GM21360 (cell line): ENCODE measurements around the gene CREBRF.
"Not testable (repeated sequence)": the region's sequence is repeated elsewhere in the genome, so short reads cannot be mapped to it uniquely, and the experiment has no call there.

Experiments
- ATAC-seq: cut with Tn5 transposase; IDR thresholded peaks from one replicate; pipeline ENCODE4 v1.9.1; 2021; ENCODE audit warnings: mild to moderate bottlenecking, moderate library complexity; ENCODE audit not compliant: unreplicated experiment

CREBRF gene

DNA sequence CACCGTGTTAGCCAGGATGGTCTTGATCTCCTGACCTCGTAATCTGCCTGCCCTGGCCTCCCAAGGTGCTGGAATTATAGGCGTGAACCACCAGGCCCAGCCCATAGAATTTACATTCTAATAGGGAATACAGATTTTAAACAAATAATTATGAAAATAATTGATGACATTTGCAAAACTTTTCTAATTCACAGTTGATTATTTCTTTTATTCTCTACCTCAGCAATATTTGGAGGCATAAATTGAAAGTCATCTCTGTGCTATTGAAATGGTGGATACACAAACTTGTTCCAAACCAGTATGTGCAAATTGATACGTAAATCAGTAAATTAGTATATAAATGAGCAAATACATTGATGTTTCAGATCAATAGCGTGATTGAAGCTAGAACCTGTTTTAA is 96.4 kb downstream of the CREBRF start:
- ATAC-seq: no peak

DNA sequence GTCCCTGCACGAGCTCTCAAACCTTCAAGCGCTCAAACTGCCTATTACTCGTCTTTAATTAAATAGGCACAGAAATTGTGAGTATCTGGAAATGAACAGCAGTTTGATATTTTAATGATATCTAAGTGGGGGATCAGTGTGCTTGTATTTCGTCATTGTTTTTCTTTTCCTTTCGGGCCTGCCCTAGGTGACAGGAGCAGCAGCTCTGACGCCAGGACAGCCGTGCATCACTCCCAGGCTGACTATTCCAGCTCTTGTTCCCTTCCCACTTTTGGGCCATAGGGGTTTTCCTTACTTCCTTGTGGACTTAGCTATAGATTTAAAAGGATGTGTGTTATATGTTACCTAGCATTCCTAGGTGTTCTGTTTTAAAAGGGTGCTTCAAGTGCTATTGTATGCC is 97.7 kb downstream of the CREBRF start:
- ATAC-seq: no peak

DNA sequence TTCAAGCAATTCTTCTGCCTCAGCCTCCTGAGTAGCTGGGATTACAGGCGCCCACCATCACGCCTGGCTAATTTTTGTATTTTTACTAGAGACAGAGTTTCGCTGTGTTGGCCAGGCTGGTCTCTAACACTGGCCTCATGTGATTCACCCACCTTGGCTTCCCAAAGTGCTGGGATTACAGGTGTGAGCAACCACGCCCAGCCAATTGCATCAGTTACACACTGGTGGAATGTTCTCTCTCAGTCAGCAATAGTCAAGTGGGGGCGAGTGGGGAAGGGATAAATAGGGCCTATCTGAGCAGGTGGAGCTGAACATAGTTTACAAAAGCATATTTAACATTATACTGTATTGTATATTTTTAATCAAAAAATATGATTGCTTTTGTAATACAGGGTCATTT is 98.5 kb downstream of the CREBRF start:
- ATAC-seq: not testable (repeated sequence)

DNA sequence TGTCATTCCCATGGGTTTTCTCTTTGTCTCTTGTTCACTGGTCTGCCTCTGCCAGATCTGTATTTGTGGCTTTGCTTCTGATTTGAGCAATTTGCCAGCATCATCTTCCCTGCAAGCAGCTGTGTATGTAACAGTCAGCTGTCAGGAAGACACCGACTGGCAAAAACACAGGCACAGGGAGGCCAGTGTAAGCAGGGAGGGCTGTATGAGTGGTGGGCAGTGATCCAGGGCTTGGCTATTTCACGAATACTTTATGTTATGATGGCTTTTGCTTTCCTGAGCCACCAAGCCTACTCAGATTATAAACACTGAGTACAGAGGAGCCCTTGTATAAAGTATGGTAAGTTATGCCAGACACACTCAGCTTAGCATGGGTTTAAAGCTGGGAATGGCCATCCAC is 99.8 kb downstream of the CREBRF start:
- no peak for ATAC-seq

DNA sequence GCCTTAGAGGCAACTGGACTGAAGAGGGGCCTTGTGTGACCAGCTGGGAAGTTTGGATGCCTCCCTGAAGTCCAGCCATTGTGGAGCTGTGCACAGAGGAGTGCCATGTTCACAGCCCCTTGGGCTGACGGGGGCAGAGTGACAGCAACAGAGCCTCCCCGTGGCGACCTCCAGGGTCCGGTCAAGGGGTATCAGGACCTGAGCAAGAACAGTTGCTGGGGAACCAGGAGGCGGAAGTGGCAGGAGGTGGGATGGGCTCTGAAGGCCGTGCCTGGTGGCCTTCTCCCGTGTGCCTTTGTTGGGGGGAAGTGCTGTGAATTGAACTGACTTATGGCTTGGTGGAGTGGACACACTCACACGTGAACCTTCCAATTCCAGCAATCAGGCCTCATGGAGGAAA is 102.2 kb downstream of the CREBRF start:
- no peak for ATAC-seq

DNA sequence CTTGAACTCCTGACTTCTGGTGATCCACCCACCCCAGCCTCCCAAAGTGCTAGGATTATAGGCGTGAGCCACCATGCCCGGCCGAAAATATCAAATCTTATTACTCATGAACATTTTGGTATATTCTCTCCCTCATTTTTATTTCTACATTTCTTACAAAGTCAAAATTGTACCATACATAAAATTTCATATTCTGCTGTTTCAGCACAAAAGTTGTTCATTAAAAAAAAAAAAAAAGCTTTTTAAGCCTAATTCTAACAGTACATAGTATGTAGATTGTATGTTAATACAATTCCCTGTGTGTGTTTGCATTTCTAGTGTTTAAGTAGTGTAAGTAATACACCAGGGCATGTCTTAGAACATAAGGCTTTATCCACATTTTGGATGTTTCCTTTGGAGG is 103.1 kb downstream of the CREBRF start:
- ATAC-seq: no peak

DNA sequence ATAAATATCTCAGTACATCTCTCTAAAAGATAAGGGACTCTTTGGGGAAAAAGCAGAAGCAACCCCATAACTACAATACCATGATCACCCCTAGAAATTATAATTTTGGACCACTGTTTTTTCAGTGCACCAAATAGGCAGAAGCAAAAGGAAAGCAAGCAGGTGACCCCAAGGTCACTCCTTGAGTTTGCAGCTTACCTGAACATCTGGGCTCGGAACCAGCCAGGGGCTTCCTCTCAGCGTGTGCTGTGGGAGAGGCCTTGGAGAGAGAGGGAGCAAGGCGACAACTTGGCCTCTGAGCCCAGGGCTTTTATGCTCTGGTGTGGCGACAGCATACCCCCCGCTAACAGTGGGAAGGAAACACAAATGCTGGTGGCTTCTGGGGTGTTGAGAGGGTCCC is 105.0 kb downstream of the CREBRF start:
- ATAC-seq: no peak

DNA sequence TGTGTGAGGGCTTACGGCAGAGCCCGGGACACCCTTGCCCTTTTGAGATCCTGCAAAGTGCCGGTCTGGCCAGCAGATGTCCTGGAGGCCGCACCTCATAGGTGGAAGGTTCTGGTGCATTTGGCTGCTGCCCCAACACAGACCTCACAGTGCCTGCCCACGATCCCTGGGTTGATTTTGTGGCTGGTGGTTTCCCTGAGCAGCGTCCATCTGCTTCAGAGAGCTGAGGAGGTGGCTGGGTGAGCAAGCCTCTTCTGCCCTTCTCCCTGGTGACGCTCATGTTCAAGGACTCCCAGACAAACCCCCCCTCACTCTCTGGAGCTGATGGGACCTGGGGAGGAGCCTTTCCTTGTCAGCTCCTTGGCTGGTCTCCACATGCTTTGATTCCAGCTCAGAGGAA is 107.1 kb downstream of the CREBRF start:
- ATAC-seq: no peak

DNA sequence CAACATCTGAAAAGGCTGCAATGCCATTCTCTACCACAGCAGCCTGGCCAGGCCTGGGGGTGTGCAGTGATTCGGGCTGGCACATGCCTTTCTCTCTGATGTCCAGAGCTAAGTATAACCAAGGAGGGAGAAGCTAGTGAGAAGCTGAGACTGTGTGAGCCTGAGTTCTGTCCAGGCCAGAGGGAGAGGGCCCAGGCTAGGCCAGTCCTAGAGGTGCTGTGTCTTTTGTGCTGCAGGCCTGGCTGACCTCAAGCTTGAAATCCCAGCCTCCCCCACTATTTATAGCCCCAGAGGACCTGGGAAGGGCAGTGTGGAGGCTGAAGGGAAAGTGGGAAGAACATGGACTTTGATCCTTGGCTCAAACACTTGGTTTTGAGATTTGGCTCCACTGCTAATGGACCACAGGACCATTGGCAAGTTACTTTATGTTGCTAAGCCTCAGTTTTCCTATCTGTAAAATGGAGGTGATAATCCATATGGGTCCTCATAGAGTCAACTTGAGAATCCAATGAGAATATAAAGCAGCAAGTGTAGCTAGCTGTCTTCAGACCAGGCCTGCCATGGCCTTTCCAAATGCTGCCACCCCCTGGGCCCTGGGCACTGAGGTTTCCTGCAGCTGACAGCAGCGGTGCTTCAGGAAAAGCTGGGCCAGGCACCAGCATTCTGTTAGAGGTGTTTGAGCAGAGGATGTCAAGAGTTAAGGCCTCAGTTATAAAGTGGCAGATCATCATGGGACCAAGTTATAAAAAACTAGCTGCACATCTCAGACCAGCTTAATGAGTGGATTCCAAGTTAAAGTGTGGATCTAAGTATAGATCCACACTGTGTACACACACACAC is 109.2 kb downstream of the CREBRF start:
- ATAC-seq: no peak

DNA sequence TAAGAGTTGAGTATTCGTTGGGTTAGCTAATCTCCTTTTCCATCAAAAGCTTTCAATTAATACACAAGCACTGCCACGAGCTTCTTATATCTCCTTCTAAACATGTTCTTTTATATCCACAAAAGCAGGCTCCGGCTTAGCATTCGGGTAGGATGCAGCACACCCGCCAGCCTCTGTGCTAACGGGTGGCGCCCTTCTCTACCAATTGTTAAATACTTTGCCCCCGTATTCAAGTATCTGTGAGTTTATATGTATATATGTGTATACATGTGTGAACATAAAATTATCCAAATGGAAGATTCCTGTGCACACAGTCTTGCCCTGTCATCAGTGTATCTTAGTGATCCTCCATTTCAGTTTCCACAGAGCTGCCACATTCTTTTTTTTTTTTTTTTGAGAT is 116.0 kb downstream of the CREBRF start:
- ATAC-seq: no peak

DNA sequence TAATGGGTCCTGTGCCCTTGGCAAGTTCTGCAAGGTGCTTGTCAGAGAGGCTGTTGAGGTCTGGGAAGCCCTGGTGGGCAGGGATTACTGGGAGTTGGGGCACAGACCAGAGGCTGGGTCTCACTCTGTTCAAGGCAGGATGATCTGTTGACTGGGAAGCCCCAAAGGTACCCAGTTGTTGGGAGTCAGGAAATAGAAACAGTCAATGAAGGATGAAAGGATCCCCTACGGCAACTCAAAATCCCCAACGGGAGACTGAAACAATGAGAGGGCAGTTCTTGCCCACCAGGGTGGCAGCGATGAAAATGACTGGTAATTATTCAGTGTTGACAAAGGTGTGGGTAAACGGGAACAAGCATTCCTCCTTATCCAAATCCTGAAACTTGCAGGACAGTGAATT is 119.4 kb downstream of the CREBRF start:
- no peak for ATAC-seq

DNA sequence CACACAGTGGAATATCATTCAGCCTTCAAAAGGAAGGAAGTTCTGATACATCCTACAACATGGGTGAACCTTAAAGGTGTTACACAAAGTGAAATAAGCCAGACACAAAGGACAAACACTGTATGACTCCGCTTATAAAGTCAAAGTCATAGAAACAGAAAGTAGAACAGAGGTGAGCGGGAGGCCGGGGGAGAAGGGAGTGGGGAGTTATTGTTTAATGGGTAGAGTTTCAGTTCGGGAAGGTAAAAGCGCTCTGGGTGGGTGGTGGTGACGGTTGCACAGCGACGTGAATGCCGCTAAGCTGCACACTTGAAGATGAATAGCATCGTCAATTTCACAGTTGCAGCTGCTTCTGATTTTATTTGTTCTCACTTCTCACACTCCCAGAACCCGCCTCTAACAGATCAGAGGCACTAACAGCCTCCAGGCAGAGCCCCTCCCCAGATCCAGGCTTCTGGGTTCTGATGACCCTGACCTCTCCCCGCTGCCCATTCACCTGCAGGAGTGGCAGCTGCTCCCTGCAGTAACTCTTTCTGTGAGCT is 122.3 kb downstream of the CREBRF start:
- ATAC-seq: no peak

DNA sequence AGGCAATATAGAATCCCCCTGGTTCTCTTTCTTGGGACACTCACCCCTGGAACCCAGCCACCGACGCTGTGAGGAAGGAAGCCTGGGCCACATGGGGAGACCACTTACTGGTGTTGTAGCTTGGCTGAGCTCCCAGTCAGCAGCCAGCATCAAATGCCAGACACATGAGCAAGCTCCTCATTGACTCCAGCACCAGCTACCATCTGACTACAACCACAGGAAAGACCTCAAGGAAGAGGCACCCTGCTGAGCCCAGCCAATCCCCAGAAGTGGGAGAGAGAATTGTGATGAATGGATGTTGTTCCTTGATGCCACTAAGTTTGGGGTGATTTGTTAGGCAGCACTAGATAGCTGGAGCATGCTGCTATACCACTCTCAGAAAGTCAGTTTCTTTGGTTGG is 124.2 kb downstream of the CREBRF start:
- ATAC-seq: no peak

DNA sequence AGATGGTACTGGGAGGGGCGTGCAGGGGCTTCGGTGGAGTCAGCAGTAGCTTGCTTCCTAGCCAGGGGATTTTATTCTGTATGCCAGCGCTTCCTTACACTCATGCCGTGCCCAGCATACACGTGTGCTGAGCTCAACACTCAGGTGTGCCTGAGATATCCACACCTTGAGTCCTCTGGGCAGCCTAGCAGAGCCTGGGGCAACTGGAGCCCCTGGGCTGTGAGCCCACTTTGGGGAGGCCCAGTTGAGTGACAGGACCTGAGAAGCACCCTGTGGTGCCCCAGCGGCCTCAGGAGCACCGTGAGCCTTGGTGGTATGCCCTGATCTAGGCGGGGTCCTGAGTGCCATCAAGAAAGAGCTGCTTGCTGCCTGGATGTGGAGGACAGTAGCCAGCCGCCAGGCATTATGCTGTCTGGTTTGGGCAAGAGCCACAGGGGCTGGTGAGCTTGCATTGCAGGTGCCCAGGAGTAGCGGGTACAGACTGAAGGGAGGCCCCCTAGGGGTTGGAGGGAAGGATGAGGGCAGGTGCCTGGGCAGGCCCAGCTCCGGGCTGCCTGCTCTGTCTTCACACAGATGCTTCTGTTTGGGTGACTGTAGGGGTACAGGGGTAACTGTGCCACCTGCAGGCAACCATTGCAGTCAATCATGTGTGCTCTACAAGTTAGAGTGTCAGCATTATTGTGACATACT is 131.0 kb downstream of the CREBRF start:
- ATAC-seq: no peak

DNA sequence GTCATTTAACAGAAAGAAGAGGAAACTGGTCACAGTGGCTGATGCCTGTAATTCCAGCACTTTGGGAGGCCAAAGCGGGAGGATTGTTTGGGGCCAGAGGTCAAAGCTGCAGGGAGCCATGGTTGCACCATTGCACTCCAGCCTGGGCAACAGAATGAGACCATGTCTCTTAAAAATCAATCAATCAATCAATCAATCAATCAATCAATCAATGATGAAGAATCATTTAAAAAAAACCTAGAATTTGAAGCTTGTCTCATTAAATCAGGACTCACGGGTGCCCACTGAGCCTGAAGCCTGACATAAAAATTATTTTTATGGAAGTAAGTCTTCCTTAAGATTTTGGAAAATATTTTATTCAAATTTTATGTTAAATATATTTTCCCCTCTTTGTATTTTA is 132.1 kb downstream of the CREBRF start:
- no peak for ATAC-seq
